Measurements from ENCODE around the gene PHF21A. TPM values are rescaled to one million over a fixed set of nuclear protein-coding genes. Genes with fewer than 3 reads are reported as not detected.

The PHF21A gene
- total RNA-seq, 1 donor from 2014 or later = 38.8 TPM

DNA sequence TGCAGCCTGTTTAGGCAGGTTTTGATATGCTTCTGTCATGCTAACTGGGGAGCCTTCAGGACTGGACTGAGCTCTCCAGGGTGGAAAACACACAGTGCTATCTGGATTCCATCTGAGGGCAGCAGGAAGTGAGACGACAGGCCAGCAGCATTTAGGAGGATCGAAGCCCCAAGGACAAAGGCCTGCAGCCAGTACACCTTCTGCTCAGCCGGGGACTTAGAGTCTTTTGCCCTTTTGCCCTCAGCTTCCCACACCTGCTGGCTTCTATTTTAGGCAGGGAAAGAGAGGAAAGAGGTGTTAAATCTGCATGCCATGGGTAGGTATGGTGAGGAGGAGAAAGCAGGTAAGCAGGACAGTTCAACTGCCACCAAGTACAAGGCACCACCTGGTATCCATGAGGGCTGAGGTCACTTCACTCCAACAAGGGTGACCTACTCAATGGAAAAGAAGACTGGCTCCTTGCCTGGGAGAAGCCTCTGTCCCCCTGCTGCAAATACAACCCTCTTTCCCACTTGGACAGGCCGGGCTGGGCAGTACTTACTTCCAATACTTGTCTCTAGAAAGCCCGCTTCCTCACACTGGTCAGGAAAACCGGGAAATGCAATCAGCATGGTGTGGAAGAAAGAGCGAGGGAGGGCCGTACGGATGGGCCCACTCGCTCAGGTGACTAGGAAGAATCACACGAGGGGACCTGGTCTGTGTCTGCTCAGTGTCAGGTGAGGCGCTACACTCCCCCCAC lies 186.5 kb downstream of the PHF21A start:
- DNase-seq (ENCODE audit: low spot score) = peak; percentile 45

DNA sequence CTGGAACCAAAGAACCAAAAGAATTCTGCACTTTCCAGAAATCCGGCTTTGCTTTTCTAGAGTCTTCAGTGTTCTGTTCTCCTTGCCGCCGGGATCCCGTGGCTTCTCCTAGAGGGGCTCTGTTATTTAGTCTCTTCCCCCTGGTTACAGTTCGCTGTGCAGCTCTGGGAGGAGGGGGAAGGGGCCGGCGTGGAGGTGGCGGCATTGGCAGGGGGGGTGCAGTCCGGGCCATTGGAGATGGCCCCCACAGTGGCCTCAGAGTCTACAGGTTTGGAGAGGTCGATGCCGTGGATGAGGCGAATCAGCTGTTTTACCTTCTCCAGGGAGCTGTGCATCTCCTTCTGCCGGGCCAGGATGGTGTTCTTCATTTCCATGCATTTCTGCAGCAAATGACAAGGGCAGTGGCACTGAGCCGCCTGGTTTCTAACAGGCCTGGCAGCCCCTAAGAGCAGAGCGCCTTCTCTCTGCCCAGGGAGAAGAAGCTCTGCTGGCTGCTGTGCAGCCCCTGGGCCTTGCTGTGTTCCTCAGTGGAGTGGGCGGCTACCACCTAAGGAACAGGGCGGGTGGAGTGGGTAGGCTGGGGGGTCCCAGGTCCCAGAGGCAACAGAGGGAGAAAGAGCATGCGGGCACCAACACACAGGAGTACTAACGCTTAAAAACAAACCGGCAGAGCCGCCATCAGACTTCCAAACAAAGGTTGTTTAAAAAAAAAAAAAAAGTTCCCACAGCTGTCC lies 187.2 kb downstream of the PHF21A start:
- no peak for DNase-seq (ENCODE audit: low spot score)

DNA sequence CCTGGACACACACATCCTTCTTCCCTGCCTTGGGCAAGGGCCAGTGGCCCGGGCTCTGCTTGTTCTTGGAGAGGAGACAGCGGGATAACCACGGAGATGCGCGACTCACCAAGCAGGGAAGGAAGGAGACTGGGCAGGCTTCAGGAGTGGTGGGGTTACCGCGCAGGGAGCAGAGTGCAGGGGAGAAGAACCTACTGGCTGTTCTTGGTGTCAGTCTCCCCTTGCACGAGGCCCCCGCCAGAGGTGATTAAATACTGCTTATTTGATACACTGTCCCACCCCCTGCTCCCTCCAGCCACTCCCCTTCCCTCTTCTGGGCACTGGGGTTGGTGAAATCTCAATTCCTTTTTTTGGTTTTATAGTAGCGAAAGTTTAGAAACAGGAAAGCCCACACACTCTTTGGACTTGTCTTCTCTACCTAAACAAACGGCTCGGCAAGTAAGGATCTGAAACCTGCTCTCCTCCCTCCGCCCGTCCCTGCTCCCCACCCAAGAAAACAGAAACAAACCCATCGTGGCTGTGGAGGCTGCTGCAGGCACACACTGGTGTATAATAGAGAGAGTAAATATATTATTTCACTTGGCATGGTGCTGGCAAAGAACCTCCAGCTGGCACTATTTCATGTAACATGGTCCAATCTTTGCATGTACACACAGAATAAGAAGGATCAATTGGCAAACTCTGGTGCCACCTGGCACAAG lies 188.0 kb downstream of the PHF21A start:
- no peak for DNase-seq (ENCODE audit: low spot score)

DNA sequence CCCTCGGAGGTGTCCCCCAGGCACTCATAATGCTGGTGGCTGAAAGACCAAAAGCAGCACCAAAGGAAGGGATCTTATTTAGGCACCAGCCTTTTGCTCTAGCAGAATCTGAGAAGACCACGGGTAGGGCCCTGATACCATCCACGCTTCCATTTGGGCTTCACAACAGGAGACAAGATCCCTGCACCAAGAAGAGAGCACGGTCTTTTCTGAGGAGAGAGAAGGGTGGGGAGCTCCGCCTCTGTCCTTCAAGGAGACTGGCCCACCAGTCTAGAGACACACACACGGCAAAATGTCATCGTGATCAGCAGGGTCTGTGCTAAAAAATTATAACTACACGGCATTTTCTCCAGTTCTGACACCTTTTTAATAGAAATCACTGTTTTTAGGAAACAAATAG lies 189.0 kb downstream of the PHF21A start:
- no peak for DNase-seq (ENCODE audit: low spot score)

DNA sequence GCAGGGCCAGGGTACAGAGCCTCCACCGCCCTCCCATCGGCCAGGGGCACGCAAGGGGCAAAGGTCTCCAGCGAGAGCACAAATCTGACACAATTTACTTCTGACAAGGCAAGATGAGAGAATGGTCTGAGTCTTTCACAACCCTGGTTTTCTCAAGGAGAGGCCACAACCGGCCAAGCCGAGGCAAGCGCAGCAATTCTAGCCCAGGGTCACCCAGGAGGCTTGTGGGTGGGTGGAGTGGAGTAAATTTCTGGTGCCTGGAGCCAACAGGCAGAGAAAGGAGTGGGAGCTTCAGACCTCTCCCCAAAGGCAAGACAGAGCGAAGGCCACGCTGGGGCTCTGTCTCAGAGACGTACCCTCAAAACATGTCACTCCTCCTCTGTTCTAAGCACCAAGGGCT lies 189.5 kb downstream of the PHF21A start:
- no peak for DNase-seq (ENCODE audit: low spot score)

DNA sequence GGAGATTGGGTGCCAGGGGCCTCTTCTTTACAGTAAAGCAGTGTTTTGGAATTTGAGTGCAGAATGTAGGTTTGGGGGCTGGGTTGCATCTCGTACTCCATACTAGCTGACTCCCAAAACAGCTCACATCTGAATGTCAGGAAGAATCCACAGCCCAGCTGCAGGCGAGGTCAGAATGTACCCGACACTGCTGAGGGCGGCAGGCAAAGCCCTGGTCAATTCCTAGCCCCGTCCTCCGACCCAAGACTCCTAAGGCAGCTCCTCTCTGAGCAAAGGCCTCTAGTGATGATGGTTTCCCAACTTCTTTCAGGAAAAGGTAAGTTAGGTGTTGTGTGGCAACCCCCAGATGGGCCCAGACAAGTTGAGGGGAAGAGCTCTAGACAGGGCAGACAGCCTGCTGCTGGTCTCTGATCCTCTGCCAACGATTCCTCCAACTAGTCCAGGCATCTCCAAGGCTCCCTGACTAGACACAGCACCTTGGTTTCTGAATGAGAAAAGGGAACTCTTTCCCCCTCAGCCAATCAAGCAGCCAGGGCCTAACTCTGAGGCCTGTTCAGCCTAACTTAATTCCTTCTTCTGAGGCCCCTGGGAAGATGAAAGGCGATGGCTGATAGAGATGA lies 190.2 kb downstream of the PHF21A start:
- DNase-seq (ENCODE audit: low spot score) = peak; percentile 80

DNA sequence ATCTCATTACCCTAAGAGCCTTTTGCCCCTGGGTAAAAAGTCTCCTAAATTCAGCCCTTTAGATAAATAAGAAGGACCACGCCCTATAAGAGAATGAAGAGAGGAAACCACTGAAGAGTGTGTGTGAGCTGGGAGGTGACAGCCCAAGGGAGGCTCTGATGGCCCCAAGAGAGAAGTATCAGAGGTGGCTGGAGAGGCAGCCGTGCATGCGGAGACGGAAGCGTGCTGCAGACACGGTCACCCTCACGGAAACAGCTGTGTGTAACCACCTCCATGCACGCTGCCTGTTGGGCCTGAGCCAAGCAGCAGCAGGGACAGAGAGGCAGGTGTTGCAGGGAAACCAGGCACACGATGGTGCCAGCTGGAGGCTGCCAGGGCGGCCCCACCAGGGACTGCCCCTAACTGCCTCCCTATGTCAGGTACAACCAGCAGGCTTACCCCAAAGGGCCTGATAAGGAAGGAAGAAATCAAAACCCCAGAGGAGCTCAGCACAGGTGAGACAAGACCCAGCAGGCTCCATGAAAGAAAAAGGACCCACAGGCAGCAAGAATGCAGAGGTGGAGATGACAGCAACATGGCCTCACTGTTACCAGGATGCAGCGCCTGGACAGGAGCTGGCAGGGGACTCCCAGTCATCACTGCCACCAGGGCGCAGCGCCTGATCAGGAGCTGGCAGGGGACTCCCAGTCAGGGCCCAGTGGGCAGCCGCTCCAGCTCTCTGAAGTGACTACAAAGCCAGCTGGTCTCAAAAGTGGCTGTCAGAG lies 191.0 kb downstream of the PHF21A start:
- DNase-seq (ENCODE audit: low spot score) = no peak

DNA sequence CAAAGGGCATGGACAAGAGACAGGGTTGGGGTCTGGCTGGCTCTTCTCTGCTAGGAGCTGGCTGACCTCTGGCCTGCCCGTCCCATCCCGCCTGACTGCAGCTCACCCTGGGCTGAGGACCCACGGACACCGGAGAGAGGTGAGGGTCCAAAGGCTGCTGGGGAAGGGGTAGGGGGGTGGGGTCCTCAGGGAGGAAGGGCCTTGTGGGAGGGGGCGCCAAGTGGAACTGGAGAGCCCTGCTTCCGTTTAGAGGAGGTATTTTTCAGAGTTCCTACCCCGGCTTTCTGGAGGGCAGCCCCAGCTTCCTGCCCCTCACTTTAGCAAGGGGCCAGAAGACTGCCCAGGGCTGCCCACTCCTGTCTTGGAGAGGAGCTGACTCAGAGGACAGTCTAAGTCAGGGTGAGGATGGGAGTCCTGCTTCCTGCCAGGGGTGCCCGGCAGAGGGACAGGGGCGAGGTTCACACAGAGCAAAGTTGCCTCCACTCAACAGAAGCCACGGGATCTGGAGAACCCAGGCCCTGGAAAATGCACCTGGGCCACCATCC lies 191.7 kb downstream of the PHF21A start:
- DNase-seq (ENCODE audit: low spot score) = no peak

DNA sequence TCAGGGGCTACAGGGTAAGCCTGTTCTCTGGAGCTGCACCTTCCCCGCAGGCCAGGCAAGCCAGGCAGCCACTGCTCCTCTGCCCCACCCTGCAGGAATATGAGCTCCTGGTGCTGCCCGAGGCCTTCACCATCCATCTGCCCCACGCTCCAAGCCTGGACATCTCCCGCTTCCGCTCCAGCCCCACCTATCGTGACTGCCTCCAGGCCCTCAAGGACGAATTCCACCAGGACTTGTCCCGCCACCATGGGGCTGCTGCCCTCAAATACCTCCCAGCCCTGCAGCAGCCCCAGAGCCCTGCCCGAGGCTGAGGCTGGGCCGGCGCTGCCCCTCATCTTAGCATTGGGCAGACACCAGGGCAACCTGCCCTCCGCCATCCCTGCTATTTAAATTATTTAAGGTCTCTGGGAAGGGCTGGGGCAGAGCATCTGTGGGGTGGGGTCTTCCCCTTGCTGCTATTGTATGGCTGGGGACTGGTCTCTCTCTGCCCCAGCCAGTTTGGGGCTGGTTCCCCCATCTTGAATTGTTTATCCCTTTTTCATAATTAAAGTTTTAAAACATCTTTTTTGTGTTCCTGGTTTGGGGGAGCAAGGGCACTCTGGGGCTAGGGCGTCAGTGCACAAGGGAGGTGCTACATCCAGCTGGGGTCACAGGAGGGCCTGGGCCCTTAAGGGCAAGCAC lies 192.6 kb downstream of the PHF21A start:
- no peak for DNase-seq (ENCODE audit: low spot score)

DNA sequence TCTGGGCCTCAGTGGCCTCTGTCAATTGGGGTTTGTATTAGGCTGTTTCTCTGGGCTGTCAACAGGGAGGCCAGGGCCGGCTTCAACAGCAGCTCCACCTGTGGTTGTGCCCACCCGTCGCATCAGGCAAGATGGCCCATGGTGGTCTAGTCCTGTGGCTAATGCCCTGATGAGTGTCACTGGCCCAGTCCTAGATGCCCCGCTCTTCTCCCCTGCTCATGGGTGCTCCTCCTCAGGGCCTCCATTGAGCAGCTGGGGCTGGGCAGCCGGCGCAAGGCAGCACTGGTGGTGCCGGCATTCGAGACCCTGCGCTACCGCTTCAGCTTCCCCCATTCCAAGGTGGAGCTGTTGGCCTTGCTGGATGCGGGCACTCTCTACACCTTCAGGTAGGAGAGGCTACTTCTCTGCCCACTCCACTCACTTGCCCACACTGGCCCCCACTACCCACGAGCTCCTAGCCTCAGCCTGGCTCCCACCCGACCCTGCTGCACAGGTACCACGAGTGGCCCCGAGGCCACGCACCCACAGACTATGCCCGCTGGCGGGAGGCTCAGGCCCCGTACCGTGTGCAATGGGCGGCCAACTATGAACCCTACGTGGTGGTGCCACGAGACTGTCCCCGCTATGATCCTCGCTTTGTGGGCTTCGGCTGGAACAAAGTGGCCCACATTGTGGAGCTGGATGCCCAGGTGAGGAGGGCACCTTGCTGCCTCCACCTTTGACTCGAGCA lies 193.4 kb downstream of the PHF21A start:
- no peak for DNase-seq (ENCODE audit: low spot score)

DNA sequence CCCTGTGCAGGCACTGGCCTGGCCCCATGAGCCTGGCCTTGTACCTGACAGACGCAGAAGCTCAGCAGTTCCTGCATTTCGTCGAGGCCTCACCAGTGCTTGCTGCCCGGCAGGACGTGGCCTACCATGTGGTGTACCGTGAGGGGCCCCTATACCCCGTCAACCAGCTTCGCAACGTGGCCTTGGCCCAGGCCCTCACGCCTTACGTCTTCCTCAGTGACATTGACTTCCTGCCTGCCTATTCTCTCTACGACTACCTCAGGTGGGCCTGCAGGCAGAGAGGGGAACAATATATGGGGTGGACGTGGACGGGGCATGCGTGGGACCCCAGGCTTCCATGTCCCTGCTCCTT lies 193.9 kb downstream of the PHF21A start:
- DNase-seq (ENCODE audit: low spot score) = no peak

DNA sequence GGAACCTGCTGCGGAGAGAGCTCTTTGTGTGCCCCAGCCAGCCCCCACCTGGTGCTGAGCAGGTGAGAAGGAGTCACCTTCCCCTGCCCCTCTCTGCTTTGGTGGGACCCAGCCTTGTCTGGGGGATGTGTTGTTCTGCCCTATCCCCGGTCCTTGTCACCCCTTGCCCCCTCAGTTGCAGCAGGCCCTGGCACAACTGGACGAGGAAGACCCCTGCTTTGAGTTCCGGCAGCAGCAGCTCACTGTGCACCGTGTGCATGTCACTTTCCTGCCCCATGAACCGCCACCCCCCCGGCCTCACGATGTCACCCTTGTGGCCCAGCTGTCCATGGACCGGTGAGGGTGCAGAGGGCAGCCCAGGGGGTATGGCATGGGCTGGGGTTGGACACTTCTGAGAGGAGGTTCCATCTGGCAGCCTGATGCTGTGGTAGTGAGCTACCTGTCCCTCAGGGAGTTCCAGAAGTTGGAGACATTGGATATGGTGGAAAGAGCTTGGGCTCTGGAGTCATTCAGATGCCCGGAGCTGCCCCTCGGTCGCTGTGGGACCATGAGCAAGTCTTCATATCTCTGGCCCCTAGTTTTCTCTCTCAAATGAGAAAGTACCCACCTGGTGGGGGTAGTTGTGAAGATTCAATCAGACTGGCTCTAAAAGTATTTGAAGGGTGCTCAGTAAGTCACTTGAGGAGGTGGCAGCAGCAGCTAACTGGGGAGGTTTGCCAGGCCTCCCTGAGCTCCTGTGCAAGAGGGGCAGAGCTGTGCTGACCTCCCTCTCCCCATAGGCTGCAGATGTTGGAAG lies 194.5 kb downstream of the PHF21A start:
- no peak for DNase-seq (ENCODE audit: low spot score)

DNA sequence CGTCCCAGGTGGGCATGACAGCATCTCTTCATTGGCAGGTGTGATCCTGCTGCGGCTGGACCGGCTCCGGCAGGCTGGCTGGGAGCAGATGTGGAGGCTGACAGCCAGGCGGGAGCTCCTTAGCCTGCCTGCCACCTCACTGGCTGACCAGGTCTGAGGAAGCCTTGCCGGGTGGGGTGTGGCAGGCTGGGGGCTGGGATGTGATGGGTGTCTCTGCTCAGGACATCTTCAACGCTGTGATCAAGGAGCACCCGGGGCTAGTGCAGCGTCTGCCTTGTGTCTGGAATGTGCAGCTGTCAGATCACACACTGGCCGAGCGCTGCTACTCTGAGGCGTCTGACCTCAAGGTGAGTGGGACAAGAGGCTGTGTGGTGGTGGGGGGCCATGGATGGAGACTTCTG lies 195.3 kb downstream of the PHF21A start:
- DNase-seq (ENCODE audit: low spot score) = no peak

DNA sequence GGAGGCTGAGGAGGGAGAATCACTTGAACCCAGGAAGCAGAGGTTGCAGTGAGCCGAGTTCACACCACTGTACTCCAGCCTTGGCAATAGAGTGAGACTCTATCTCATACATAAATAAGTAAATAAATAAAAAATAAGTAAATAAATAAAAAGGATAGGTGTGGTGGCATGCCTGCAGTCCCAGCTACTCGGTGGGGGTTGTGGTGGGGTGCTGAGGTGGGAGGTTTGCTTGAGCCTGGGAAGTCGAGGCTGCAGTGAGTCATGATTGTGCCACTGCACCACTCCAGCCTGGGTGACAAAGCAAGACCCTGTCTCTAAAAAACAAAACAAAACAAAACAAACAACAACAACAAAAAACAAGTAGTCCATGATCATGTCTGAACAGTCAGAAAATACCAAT lies 195.7 kb downstream of the PHF21A start:
- DNase-seq (ENCODE audit: low spot score) = no peak

DNA sequence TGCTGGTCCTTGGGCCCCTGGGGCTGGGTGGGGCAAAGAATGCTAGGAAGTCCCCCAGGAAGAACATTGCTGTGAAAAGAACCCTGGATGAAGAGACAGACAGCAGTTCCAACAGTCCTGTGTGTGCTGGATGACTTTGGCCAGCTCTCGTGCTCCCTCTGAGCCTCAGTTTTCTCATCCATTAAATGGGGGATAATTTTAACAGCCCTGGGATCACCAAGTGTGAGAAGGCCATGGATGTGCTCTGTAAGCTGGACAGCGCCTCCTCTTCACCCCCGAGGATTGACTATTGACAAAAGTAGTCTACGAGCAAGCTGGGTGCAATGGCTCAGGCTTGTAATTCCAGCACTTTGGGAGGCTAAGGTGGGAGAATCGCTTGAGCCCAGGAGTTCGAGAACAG lies 196.3 kb downstream of the PHF21A start:
- no peak for DNase-seq (ENCODE audit: low spot score)

DNA sequence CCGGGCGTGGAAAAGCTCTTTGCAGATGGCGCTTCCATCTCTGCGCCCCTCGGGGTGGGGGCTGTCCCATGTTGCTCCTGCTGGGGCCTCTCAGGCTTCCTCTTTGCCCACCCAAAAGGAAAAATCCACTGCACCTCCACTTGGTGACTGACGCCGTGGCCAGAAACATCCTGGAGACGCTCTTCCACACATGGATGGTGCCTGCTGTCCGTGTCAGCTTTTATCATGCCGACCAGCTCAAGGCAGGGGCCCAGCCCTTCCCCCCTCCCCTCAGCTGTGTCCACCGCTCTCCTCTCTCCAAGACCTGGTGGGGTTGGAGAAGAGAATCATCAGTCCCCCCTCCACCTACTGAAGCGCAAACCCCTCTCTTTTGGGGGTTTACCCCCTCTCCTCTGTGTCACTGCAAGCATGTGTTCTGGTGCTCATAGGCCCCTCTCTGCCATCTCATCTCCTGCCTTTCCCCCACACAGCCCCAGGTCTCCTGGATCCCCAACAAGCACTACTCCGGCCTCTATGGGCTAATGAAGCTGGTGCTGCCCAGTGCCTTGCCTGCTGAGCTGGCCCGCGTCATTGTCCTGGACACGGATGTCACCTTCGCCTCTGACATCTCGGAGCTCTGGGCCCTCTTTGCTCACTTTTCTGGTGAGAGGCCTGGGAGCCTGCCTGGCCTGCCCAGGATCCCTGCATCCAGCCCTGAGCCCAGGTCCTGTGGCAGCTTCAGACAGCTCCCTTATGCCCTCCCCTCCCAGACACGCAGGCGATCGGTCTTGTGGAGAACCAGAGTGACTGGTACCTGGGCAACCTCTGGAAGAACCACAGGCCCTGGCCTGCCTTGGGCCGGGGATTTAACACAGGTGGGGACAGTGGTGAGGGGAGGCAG lies 197.0 kb downstream of the PHF21A start:
- DNase-seq (ENCODE audit: low spot score) = no peak

DNA sequence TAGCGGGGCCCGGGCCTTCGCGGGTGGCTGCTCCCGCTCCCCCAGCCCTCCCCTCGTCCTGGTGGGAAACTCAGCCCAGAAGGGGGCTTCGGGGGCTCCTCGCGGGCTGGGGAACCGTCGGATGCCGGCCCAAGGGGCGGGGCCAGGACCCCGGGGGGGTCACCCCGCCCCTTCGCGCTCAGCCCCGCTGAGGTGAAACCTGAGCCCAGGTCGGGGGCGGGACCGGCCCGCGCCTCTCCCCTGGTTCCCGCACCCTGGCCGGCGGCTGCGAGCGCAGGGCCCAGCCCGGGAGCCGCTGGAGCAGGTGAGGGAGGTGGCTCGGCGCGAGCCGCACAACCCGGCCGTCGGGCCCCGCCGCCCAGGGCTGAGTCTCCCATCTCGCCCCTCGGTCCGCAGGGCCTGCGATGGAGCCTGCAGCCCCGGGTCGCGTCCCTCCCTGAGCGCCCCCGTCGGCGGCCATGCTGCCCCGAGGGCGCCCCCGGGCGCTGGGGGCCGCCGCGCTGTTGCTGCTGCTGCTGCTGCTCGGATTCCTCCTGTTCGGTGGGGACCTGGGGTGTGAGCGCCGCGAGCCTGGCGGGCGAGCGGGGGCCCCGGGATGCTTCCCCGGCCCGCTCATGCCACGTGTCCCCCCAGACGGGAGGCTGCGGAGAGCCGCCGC lies 198.7 kb downstream of the PHF21A start, which contains the start of gene LARGE2:
LARGE2 (plus strand) TSS at position 232 of the 658 bp plus-strand sequence; CDS start at position 459, 227 bp downstream.
- DNase-seq (ENCODE audit: low spot score) = no peak
